Choroid plexus epithelial cell (primary cell): ENCODE measurements around the gene VKORC1.
"Not testable (repeated sequence)": the region's sequence is repeated elsewhere in the genome, so short reads cannot be mapped to it uniquely, and the experiment has no call there.

Experiments
- DNase-seq: peaks from one replicate; pipeline ENCODE4 v3.0.0-alpha.2; 2010; ENCODE audit warnings: low read depth
- H3K4me3 ChIP-seq: 2 replicates; pipeline ENCODE4 v1.5.1; 2011; ENCODE audit warnings: low read depth, mild to moderate bottlenecking, control low read depth, low read length, moderate library complexity
- TF ChIP-seq, protein P1 (sequence below): conservative IDR thresholded peaks from 2 replicates; pipeline ENCODE4 v1.5.1; 2011; ENCODE audit warnings: low read depth, mild to moderate bottlenecking, control low read depth, inconsistent platforms, low read length, moderate library complexity

The VKORC1 gene

DNA sequence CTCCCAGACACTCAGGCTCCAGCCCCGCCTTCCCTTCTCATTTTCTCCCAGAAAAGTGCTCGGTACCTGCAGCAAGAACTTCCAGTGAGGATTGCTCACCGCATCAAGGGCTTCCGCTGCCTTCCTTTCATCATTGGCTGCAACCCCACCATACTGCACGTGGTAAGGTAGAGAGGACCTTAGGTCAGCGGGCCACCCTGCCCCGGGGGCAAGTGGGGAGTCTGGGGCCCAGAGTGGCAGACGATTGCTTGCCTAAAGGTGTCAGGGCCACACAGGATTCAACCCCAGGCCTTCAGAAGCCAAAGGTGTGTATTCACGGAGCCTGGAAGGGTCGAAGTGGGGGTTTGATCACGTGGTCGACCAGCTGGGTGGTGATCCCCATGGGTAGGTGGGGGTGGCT, 15.0 kb upstream of the VKORC1 start:
- no peak overlapping the region for H3K4me3 ChIP-seq
- TF ChIP-seq, protein P1, sequence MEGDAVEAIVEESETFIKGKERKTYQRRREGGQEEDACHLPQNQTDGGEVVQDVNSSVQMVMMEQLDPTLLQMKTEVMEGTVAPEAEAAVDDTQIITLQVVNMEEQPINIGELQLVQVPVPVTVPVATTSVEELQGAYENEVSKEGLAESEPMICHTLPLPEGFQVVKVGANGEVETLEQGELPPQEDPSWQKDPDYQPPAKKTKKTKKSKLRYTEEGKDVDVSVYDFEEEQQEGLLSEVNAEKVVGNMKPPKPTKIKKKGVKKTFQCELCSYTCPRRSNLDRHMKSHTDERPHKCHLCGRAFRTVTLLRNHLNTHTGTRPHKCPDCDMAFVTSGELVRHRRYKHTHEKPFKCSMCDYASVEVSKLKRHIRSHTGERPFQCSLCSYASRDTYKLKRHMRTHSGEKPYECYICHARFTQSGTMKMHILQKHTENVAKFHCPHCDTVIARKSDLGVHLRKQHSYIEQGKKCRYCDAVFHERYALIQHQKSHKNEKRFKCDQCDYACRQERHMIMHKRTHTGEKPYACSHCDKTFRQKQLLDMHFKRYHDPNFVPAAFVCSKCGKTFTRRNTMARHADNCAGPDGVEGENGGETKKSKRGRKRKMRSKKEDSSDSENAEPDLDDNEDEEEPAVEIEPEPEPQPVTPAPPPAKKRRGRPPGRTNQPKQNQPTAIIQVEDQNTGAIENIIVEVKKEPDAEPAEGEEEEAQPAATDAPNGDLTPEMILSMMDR = no peak
- DNase-seq = no peak

DNA sequence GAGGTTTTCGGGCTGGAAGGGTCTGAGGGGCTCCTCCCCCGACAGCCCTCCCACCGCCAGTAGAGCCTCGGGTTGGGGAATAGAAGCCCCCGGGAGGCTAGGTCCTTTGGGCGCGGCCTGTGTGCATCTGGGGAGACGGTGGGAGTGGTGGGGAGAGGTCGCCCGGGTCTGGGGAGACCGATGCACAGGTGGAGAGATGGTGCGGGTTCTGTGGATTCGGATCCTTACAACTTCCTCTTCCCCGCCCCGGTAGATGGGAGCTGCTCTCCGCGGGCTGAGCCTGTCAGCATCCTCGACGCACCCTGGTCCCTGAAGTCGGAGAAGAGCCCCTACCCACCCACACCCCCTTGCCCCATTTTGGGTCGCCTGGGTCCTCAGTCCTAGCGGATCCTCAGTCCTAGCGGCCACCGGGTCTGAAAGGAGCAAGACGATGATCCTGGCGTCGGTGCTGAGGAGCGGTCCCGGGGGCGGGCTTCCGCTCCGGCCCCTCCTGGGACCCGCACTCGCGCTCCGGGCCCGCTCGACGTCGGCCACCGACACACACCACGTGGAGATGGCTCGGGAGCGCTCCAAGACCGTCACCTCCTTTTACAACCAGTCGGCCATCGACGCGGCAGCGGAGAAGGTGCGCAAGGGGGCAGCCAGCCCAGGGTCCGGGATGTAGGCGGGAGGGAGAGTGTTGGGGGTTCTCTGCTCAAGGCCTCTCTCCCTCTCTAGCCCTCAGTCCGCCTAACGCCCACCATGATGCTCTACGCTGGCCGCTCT, 14.4 kb upstream of the VKORC1 start:
- DNase-seq = no peak
- TF ChIP-seq, protein P1 = no peak
- H3K4me3 ChIP-seq = peak overlapping the region; percentile 90

DNA sequence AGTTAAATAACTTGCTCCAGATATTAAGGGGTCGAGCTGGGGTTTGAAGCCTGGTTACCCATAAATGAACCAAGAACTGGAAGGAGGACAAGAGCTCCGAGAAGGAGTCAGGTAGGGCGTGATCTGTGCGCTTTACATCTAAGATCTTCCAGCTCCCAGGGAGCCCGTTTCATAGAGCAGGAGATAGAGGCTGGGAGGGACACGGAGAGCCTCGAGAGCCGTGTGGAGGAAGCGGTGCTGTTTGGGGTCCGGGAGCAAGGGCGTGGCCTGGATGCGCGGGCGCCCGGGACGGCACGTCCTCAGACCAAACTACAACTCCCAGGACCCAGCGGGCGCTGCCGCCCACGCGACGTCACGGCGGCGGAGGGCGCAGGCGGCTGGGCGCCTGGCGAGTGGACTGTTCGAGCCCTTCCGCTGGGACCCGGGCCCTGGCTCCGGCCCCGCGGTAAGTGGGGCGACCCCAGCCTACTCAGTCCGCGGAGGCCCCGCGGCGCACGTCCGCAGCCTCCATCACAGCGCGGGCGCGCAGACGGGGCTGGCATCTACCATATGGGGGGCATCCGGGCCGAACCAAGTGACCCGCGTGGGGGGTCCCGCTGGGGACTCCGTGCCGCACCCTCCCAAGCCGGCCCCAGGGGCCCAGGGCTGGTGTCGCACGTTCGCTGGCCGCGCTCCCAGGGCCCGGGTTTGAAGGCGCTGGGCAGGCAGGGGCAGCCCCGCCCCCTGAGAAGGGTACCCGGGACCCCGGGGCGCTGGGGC, 13.6 kb upstream of the VKORC1 start, which contains the start of gene BCKDK:
Gene BCKDK (plus strand): TSS at position 352 of the 759 bp plus-strand sequence. CDS start 838 bp downstream, outside the sequence.
- TF ChIP-seq, protein P1 = no peak
- peak within 1 kb of the TSS; percentile 90 for H3K4me3 ChIP-seq
- DNase-seq = peak; percentile 61

DNA sequence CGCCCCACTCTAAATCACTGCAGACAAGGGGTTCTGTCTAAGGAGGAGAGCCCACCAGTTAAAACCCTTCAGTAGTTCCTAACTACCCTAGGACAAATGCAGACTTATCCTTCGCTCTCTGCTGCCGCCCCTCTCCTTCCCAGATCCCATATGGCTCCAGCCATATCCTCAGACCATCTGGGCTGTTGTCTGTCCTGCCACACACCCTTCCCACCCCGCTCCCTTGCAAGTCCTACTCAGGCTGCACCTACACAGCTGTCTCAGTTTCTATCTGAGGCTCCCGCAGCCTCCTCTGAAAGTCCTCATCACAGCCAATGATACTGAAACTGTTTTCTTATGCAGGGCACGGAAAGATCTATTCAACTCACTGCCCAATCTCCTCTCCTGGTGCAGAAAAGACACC, 12.9 kb upstream of the VKORC1 start:
- TF ChIP-seq, protein P1 = no peak
- DNase-seq = no peak
- no peak overlapping the region for H3K4me3 ChIP-seq

DNA sequence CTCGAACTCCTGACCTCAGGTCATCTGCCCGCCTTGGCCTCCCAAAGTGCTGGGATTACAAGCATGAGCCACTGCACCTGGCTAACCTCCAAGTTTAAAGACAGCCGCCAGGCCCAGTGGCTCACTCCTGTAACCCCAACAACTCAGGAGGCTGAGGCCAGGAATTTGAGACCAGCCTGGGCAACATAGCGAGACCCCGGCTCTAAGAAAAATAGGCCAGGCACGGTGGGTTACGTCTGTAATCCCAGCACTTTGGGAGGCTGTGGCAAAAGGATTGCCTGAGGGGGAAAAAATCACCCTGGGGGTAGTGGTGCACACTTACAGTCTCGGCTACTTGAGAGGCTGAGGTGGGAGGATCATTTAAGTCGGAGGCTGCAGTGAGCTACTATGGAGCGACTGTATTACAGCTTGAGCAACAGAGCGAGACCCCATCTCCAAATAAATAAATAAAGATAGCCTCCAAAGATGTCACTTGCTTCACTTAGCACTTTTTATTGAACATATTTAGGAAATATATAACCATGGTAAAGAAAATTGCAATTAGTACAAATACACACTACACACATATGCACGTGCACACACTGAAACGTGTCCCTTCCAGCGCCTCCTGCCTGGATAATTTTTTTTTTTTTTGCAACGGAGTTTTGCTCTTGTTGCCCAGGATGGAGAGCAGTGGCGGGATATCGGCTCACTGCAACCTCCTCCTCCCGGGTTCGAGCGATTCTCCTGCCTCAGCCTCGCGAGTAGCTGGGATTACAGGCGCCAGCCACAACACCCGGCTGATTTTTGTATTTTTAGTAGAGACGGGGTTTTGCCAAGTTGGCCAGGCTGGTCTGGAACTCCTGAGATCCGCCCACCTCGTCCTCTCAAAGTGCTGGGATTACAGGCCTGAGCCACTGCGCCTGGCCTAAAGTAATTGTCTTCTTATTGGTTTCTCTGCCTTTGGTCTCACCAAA, 12.2 kb upstream of the VKORC1 start:
- H3K4me3 ChIP-seq = no peak overlapping the region

DNA sequence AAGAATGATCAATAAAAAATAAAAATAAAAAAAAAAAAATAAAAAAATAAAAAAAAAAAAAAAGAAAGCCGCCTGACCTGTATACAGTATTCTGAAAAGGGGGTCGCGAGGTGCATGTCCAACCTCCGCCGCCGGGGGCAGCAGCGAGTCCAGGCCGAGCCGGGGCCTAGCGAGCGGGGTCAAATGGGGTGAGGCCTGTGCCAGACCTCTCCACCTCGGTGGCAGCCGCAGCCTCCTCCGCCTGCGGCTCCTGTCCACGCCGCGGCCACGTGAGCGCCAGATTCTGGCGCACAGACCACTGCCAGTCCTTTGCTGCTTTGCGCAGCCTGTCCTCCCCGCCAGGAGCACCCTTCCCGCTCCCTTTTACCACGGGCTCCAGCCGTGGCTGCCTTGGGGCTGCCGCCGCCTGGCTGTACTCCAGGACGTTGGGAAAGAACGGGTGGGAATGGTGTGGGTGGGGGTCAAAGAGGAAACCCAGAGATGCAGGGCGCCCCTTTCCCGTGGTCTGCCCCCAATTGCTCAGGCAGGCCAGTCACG, 11.1 kb upstream of the VKORC1 start:
- peak overlapping the region; percentile 16 for H3K4me3 ChIP-seq
- TF ChIP-seq, protein P1 = peak; percentile 76
- DNase-seq = peak; percentile 49

More for the DNA sequence above, 12.2 kb upstream of the VKORC1 start:
- TF ChIP-seq, protein P1 = no peak
- no peak for DNase-seq

DNA sequence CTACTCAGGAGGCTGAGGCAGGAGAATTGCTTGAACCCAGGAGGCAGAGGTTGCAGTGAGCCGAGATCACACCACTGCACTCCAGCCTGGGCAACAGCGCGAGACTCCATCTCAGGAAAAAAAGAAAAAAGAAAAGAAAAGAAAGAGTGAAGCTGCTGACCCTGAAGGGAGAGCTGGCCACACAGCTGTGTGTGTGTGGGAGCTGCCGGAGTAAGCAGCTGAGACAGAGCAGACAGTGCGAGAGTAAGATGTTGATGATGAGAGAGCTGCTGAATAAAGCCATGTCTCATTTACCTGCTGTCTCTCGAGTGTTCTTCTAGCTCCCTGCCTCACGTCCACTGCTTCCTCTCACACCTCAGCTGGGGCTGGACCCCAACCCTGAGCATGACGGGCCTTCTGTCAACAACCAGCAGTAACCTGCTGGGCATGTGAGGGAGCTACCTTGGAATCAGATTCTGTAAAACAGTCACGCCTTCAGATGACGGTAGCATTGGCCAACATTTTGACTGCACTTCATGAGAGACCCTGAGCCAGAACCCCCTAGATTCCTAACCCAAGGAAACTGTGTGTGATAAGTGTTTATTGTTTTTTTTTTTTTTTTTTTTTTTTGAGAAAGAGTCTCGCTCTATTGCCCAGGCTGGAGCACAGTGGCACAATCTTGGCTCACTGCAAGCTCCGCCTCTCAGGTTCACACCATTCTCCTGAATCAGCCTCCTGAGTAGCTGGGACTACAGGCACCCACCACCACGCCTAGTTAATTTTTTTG, 6.5 kb upstream of the VKORC1 start:
- H3K4me3 ChIP-seq = not testable (repeated sequence)
- peak; percentile 22 for DNase-seq
